T-helper 9 cell (primary cell): Measurements from ENCODE around the gene STON2.
A peak's percentile ranks its signal among the peaks of the same experiment; 100 is the strongest.

ENCODE experiments used
- DNase-seq: peaks from one replicate; pipeline ENCODE4 v3.0.0-alpha.2; 2020

The STON2 gene

GRCh38 chr14:81219210-81219758, 180.8 kb downstream of the STON2 start:
- peak; percentile 86 for DNase-seq

GRCh38 chr14:81211844-81212243, 188.3 kb downstream of the STON2 start:
- DNase-seq = no peak
